Astrocyte (in vitro differentiated cells and primary cell): ENCODE results near the gene SYNPO2. TPM values are rescaled to one million over a fixed set of nuclear protein-coding genes. Genes with fewer than 3 reads are reported as not detected.
"Not testable (repeated sequence)": the region's sequence is repeated elsewhere in the genome, so short reads cannot be mapped to it uniquely, and the experiment has no call there.

Experiments
- DNase-seq: peaks from one replicate; pipeline ENCODE4 v3.0.0-alpha.2; 2010; ENCODE audit warnings: low read depth
- FAIRE-seq: peaks from 2 replicates; lab custom pipeline; 2011; peaks lifted over from hg19 to GRCh38; lab: Jason Lieb, UNC
- H2AFZ ChIP-seq: 2 replicates; pipeline ENCODE4 v1.6.0; 2012; ENCODE audit warnings: low read depth, low read length, inconsistent platforms
- H3K27ac ChIP-seq: 2 replicates; pipeline ENCODE4 v1.5.1; 2011; ENCODE audit warnings: low read depth, low read length, inconsistent platforms
- H3K27me3 ChIP-seq: 2 replicates; pipeline ENCODE4 v1.6.0; 2011; ENCODE audit warnings: low read length, inconsistent platforms; ENCODE audit not compliant: insufficient read depth
- H3K36me3 ChIP-seq: 2 replicates; pipeline ENCODE4 v1.5.1; 2011; ENCODE audit warnings: low read length, inconsistent platforms; ENCODE audit not compliant: insufficient read depth
- H3K4me1 ChIP-seq: 2 replicates; pipeline ENCODE4 v1.5.1; 2011; ENCODE audit warnings: low read length, inconsistent platforms; ENCODE audit not compliant: insufficient read depth
- H3K4me2 ChIP-seq: 2 replicates; pipeline ENCODE4 v1.6.0; 2012; ENCODE audit warnings: low read length, inconsistent platforms
- H3K4me3 ChIP-seq: 2 replicates; pipeline ENCODE4 v1.5.1; 2011; ENCODE audit warnings: low read depth, mild to moderate bottlenecking, low read length, inconsistent platforms; ENCODE audit not compliant: insufficient read depth
- H3K79me2 ChIP-seq: 2 replicates; pipeline ENCODE4 v1.6.0; 2012; ENCODE audit warnings: mild to moderate bottlenecking, low read length, inconsistent platforms; ENCODE audit not compliant: insufficient read depth
- H3K9ac ChIP-seq: 2 replicates; pipeline ENCODE4 v1.6.0; 2012; ENCODE audit warnings: mild to moderate bottlenecking, low read length, inconsistent platforms
- H3K9me3 ChIP-seq: 2 replicates; pipeline ENCODE4 v1.5.1; 2012; ENCODE audit warnings: low read depth, mild to moderate bottlenecking, low read length, inconsistent platforms; ENCODE audit not compliant: insufficient read depth
- H4K20me1 ChIP-seq: 2 replicates; pipeline ENCODE4 v1.6.0; 2012; ENCODE audit warnings: low read length, inconsistent platforms; ENCODE audit not compliant: insufficient read depth
- H3K27ac Mint-ChIP-seq: one replicate; pipeline ENCODE4 v1.8.0; 2021; ENCODE audit warnings: mild to moderate bottlenecking, mixed read lengths; ENCODE audit not compliant: unreplicated experiment
- H3K27me3 Mint-ChIP-seq: one replicate; pipeline ENCODE4 v1.8.0; 2021; ENCODE audit warnings: low read depth, mixed read lengths; ENCODE audit not compliant: unreplicated experiment
- H3K36me3 Mint-ChIP-seq: one replicate; pipeline ENCODE4 v1.8.0; 2021; ENCODE audit warnings: low read depth, mixed read lengths; ENCODE audit not compliant: unreplicated experiment
- H3K4me1 Mint-ChIP-seq: one replicate; pipeline ENCODE4 v1.8.0; 2021; ENCODE audit warnings: low read depth, mixed read lengths; ENCODE audit not compliant: unreplicated experiment
- H3K4me3 Mint-ChIP-seq: one replicate; pipeline ENCODE4 v1.8.0; 2021; ENCODE audit warnings: mild to moderate bottlenecking, moderate library complexity, mixed read lengths; ENCODE audit not compliant: unreplicated experiment
- H3K9me3 Mint-ChIP-seq: one replicate; pipeline ENCODE4 v1.8.0; 2021; ENCODE audit warnings: mild to moderate bottlenecking, mixed read lengths; ENCODE audit not compliant: unreplicated experiment
- EZH2 ChIP-seq: IDR thresholded peaks from 2 replicates; pipeline ENCODE4 v1.6.1; 2012; ENCODE audit warnings: mild to moderate bottlenecking, low read length, inconsistent platforms; ENCODE audit not compliant: insufficient read depth
- total RNA-seq: library from RNA; stranded (reverse); gene quantifications from 2 replicates; pipeline ENCODE4 v1.2.1, GENCODE V29; 2021
- TF ChIP-seq, protein P1 (sequence below): IDR thresholded peaks from 2 replicates; pipeline ENCODE4 v1.5.1; 2011; ENCODE audit warnings: low read depth, mild to moderate bottlenecking, inconsistent platforms, low read length, moderate library complexity; ENCODE audit not compliant: insufficient read depth

The SYNPO2 gene
- total RNA-seq, 1 donor from 2014 or later: 4.2 TPM

GRCh38 chr4:119002476-119002875 lies 113.8 kb downstream of the SYNPO2 start:
- peaks cover 8% of the 10 kb centered on the region for H3K4me1 Mint-ChIP-seq
- Histone ChIP-seq H3K79me2 (no peaks in the 10 kb centered on the region), H3K9ac (no peak overlapping the region), H3K9me3 (no peaks in the 10 kb centered on the region), H3K4me1 (no peaks in the 10 kb centered on the region), H3K27me3 (no peaks in the 10 kb centered on the region), H3K36me3 (no peaks in the 10 kb centered on the region), H3K4me2 (no peak overlapping the region), H4K20me1 (no peaks in the 10 kb centered on the region), H3K27ac (no peak overlapping the region), H2AFZ (no peak overlapping the region), H3K4me3 (no peak overlapping the region)
- H3K27me3 Mint-ChIP-seq: no peaks in the 10 kb centered on the region
- H3K9me3 Mint-ChIP-seq: no peaks in the 10 kb centered on the region
- no peak for TF ChIP-seq EZH2
- TF ChIP-seq, protein P1, sequence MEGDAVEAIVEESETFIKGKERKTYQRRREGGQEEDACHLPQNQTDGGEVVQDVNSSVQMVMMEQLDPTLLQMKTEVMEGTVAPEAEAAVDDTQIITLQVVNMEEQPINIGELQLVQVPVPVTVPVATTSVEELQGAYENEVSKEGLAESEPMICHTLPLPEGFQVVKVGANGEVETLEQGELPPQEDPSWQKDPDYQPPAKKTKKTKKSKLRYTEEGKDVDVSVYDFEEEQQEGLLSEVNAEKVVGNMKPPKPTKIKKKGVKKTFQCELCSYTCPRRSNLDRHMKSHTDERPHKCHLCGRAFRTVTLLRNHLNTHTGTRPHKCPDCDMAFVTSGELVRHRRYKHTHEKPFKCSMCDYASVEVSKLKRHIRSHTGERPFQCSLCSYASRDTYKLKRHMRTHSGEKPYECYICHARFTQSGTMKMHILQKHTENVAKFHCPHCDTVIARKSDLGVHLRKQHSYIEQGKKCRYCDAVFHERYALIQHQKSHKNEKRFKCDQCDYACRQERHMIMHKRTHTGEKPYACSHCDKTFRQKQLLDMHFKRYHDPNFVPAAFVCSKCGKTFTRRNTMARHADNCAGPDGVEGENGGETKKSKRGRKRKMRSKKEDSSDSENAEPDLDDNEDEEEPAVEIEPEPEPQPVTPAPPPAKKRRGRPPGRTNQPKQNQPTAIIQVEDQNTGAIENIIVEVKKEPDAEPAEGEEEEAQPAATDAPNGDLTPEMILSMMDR: no peak
- no peaks in the 10 kb centered on the region for H3K36me3 Mint-ChIP-seq
- H3K4me3 Mint-ChIP-seq: no peak overlapping the region
- FAIRE-seq (no peak), DNase-seq (no peak)
- H3K27ac Mint-ChIP-seq: no peak overlapping the region

GRCh38 chr4:119003001-119003400 lies 114.3 kb downstream of the SYNPO2 start:
- H2AFZ ChIP-seq, H3K27me3 ChIP-seq, H3K4me2 ChIP-seq, H3K27ac Mint-ChIP-seq, H3K9me3 Mint-ChIP-seq, H3K4me3 Mint-ChIP-seq, H3K36me3 ChIP-seq, H3K4me1 ChIP-seq, H3K9me3 ChIP-seq, H3K9ac ChIP-seq, H3K27me3 Mint-ChIP-seq, H4K20me1 ChIP-seq, H3K36me3 Mint-ChIP-seq, H3K4me1 Mint-ChIP-seq, H3K27ac ChIP-seq, FAIRE-seq, DNase-seq, H3K4me3 ChIP-seq, H3K79me2 ChIP-seq: not testable (repeated sequence)

- no peaks in the 10 kb centered on the region for H3K27me3 ChIP-seq
- FAIRE-seq: no peak
- H3K27me3 Mint-ChIP-seq: no peaks in the 10 kb centered on the region
Measured at GRCh38 chr4:119005928-119006460, 117.3 kb downstream of the SYNPO2 start.

More at GRCh38 chr4:119005928-119006460, 117.3 kb downstream of the SYNPO2 start:
- TF ChIP-seq, protein P1: no peak
- no peak for TF ChIP-seq EZH2
- Mint-ChIP-seq H3K4me3 (no peak overlapping the region), H3K4me1 (no peaks in the 10 kb centered on the region), H3K9me3 (no peaks in the 10 kb centered on the region), H3K36me3 (no peaks in the 10 kb centered on the region), H3K27ac (no peak overlapping the region)
- Histone ChIP-seq H4K20me1 (no peaks in the 10 kb centered on the region), H3K9me3 (no peaks in the 10 kb centered on the region), H3K4me3 (no peak overlapping the region), H3K36me3 (no peaks in the 10 kb centered on the region), H3K79me2 (no peaks in the 10 kb centered on the region), H3K4me2 (no peak overlapping the region), H2AFZ (no peak overlapping the region), H3K9ac (no peak overlapping the region), H3K27ac (no peak overlapping the region), H3K4me1 (no peaks in the 10 kb centered on the region)
- no peak for DNase-seq
